ENCODE results near the gene JAK1.
A peak's percentile ranks its signal among the peaks of the same experiment; 100 is the strongest.
"Not testable (repeated sequence)": the region's sequence is repeated elsewhere in the genome, so short reads cannot be mapped to it uniquely, and the experiment has no call there.

The JAK1 gene

GRCh38 chr1:64966158-64966971 is at the start of gene JAK1:
JAK1 (minus strand) TSS chr1:64966549; CDS start chr1:64886264, 80,285 bp downstream.
- DNase-seq: peak; percentile 89

- DNase-seq: no peak
Measured at GRCh38 chr1:65014321-65014720, 48.0 kb upstream of the JAK1 start.

GRCh38 chr1:65011983-65012382 is 45.6 kb upstream of the JAK1 start:
- DNase-seq: no peak

GRCh38 chr1:65009724-65010420 is 43.5 kb upstream of the JAK1 start:
- DNase-seq: no peak

- DNase-seq: no peak
Measured at GRCh38 chr1:65009176-65009575, 42.8 kb upstream of the JAK1 start.

GRCh38 chr1:65006806-65007205 is 40.5 kb upstream of the JAK1 start:
- DNase-seq: no peak

GRCh38 chr1:65003316-65003664 is 36.9 kb upstream of the JAK1 start:
- no peak for DNase-seq

GRCh38 chr1:65002508-65003315 is 36.4 kb upstream of the JAK1 start:
- DNase-seq: peak; percentile 36

- DNase-seq: no peak
Measured at GRCh38 chr1:65002156-65002507, 35.8 kb upstream of the JAK1 start.

- no peak for DNase-seq
Measured at GRCh38 chr1:65001231-65001792, 35.0 kb upstream of the JAK1 start.

- DNase-seq: not testable (repeated sequence)
Measured at GRCh38 chr1:64998425-64998948, 32.1 kb upstream of the JAK1 start.

GRCh38 chr1:64996541-64997257 is 30.4 kb upstream of the JAK1 start:
- DNase-seq: no peak

- DNase-seq: no peak
Measured at GRCh38 chr1:64995316-64995715, 29.0 kb upstream of the JAK1 start.

GRCh38 chr1:64986903-64987871 is 20.8 kb upstream of the JAK1 start:
- no peak for DNase-seq

- DNase-seq: no peak
Measured at GRCh38 chr1:64984737-64985136, 18.4 kb upstream of the JAK1 start.

- no peak for DNase-seq
Measured at GRCh38 chr1:64984106-64984505, 17.8 kb upstream of the JAK1 start.

- no peak for DNase-seq
Measured at GRCh38 chr1:64983110-64983509, 16.8 kb upstream of the JAK1 start.

- DNase-seq: peak; percentile 25
Measured at GRCh38 chr1:64981601-64982533, 15.5 kb upstream of the JAK1 start.

- DNase-seq: no peak
Measured at GRCh38 chr1:64980745-64981600, 14.6 kb upstream of the JAK1 start.
